A549 treated with AZD9567 at 1 μM for 4 hours (cell line): ENCODE data around the gene CLIC4. TPM values are rescaled to one million over a fixed set of nuclear protein-coding genes. Genes with fewer than 3 reads are reported as not detected.

Experiments used
- total RNA-seq: library from RNA; stranded (reverse); fragments of 200-300 nt; extraction: Qiagen RNA extraction; gene quantifications from 5 replicates; pipeline ENCODE4 v1.2.3, GENCODE V29; 2022; ENCODE audit not compliant: insufficient read depth

Gene CLIC4
- total RNA-seq: 32.8 to 56.6 TPM (median 53.6 TPM) in 5 replicates

GRCh38 chr1:24744911-24745710, at the start of gene CLIC4:
Gene CLIC4, plus strand, starts transcription at chr1:24745447. Its CDS starts 107 bp downstream, at chr1:24745554.

Other genes with a start within 250 kb of the CLIC4 start
- 11.1 to 20.7 TPM (median 13.8 TPM) in 5 replicates for gene RCAN3, start 242.6 kb upstream of the CLIC4 start, total RNA-seq
- 0.02 to 0.12 TPM (median 0.06 TPM) in 4 of 5 replicates, not detected in the other for gene NCMAP, start 189.4 kb upstream of the CLIC4 start, total RNA-seq
- gene SRRM1, start 102.1 kb upstream of the CLIC4 start, total RNA-seq: 37.9 to 63.5 TPM (median 40.9 TPM) in 5 replicates
- gene RUNX3, start 184.8 kb downstream of the CLIC4 start, total RNA-seq: 4.0 to 5.5 TPM (median 4.9 TPM) in 5 replicates